Cardiac fibroblast (primary cell): ENCODE measurements around the gene RASIP1.
A peak's percentile ranks its signal among the peaks of the same experiment; 100 is the strongest.
"Not testable (repeated sequence)": the region's sequence is repeated elsewhere in the genome, so short reads cannot be mapped to it uniquely, and the experiment has no call there.

ENCODE experiments used
- DNase-seq, 2 donors: peaks; one replicate each; pipeline versions ENCODE4 v3.0.0 to v3.0.0-alpha.2; 2010; ENCODE audit warnings: low read depth in 2 of 2
- H3K4me3 ChIP-seq, 2 donors: replicated peaks in 1 of 2; 1 replicate in 1 of 2; 2 replicates in 1 of 2; pipeline ENCODE4 v1.5.1; 2011; ENCODE audit warnings: low read depth in 2 of 2, low read length in 2 of 2, mild to moderate bottlenecking in 2 of 2, moderate library complexity in 1 of 2
- CTCF ChIP-seq: IDR thresholded peaks from one replicate; pipeline ENCODE4 v1.5.1; 2011; ENCODE audit warnings: low read depth, mild to moderate bottlenecking, low read length, inconsistent platforms

The RASIP1 gene

GRCh38 chr19:48718711-48719231, 21.6 kb downstream of the RASIP1 start:
- DNase-seq: no peak
- TF ChIP-seq CTCF: no peak
- no peak overlapping the region for H3K4me3 ChIP-seq

- DNase-seq, H3K4me3 ChIP-seq: not testable (repeated sequence)
Measured at GRCh38 chr19:48718106-48718505, 22.3 kb downstream of the RASIP1 start.

- peak; percentile 46 to 89 for DNase-seq
- no peak for TF ChIP-seq CTCF
- H3K4me3 ChIP-seq: peak overlapping the region; percentile 21 to 26
Measured at GRCh38 chr19:48716562-48717291, 23.7 kb downstream of the RASIP1 start.

- peak overlapping the region; percentile 15 to 64 for H3K4me3 ChIP-seq
- TF ChIP-seq CTCF: no peak
- peak in 1 of 2 donors; percentile 12 for DNase-seq
Measured at GRCh38 chr19:48715681-48716171, 24.7 kb downstream of the RASIP1 start.

- DNase-seq: no peak
- H3K4me3 ChIP-seq: peak overlapping the region; percentile 53 to 64
- TF ChIP-seq CTCF: no peak
Measured at GRCh38 chr19:48714759-48715675, 25.4 kb downstream of the RASIP1 start.

- DNase-seq: peak; percentile 100
- H3K4me3 ChIP-seq: peak overlapping the region; percentile 75 to 83
Measured at GRCh38 chr19:48713864-48714755, 26.3 kb downstream of the RASIP1 start.

More at GRCh38 chr19:48713864-48714755, 26.3 kb downstream of the RASIP1 start:
- no peak for TF ChIP-seq CTCF
